HL-60 (cell line): Measurements from ENCODE around the gene LYRM1.

Experiments used
- DNase-seq, 2 experiments: peaks; one replicate each; pipeline ENCODE4 v3.0.0-alpha.2; 2010 to 2020; ENCODE audit warnings: low read depth in 1 of 2, low spot score in 1 of 2
- H3K27ac ChIP-seq: fragments of 250-450 bp; sonication (Bioruptor Pico); replicated peaks from 2 replicates; pipeline ENCODE4 v1.5.1; 2020; ENCODE audit warnings: mild to moderate bottlenecking, moderate library complexity
- H3K27me3 ChIP-seq: fragments of 250-450 bp; sonication (Bioruptor Pico); 2 replicates; pipeline ENCODE4 v1.5.1; 2021; ENCODE audit warnings: mild to moderate bottlenecking, moderate library complexity; ENCODE audit not compliant: insufficient read depth, poor library complexity, severe bottlenecking
- H3K4me3 ChIP-seq: replicated peaks from 2 replicates; pipeline ENCODE4 v1.5.1; 2011; ENCODE audit warnings: mild to moderate bottlenecking, control low read depth, low read length; ENCODE audit not compliant: insufficient read depth
- GABPA ChIP-seq: IDR thresholded peaks from 2 replicates; pipeline ENCODE4 v1.6.1; 2012; ENCODE audit warnings: low read depth
- POLR2AphosphoS5 ChIP-seq: IDR thresholded peaks from 2 replicates; pipeline ENCODE4 v1.6.1; 2012; ENCODE audit warnings: low read depth
- SPI1 ChIP-seq: IDR thresholded peaks from 2 replicates; pipeline ENCODE4 v1.6.1; 2012; ENCODE audit warnings: low read depth, mild to moderate bottlenecking, borderline replicate concordance
- TF ChIP-seq, protein P1 (sequence below): IDR thresholded peaks from 2 replicates; pipeline ENCODE4 v1.6.1; 2012; ENCODE audit warnings: low read depth; ENCODE audit not compliant: insufficient replicate concordance
- TF ChIP-seq, protein P2 (sequence below): IDR thresholded peaks from one replicate; pipeline ENCODE4 v1.5.1; 2011; ENCODE audit warnings: low read length, control low read depth, inconsistent platforms; ENCODE audit not compliant: insufficient read depth

The LYRM1 gene

DNA sequence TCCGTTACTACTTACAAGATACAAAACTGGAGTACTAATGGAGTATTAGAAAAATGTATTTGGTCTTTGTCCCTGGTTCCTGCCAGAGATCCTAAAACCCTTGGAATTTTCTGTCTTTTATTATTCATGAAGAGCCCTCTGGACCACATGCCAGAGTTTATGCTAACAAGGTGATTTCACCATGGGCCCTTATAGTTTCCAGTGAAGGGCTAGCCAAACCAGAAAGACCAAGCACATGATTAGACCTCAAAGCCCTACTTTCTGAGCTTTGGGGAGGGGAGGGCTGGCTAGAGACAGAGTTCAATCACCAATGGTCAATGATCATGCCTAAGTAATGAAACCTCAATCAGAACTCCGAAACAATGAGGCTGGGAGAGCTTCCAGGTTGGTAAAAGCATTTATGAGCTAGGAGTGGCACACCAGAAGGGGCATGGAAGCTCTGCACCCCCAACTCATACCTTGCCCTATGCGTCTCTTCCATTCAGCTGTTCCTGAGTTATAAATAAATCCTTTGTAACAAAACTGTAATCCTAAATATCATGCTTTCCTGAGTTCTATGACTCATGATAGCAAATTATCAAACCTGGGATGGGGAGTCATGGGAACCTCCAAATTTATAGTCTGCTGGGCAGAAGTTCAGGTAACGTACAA, 10.8 kb upstream of the LYRM1 start:
- Histone ChIP-seq H3K4me3 (no peak overlapping the region), H3K27ac (no peak overlapping the region), H3K27me3 (no peaks in the 10 kb centered on the region)
- TF ChIP-seq SPI1 (no peak), GABPA (no peak), POLR2AphosphoS5 (no peak)
- TF ChIP-seq, protein P1, sequence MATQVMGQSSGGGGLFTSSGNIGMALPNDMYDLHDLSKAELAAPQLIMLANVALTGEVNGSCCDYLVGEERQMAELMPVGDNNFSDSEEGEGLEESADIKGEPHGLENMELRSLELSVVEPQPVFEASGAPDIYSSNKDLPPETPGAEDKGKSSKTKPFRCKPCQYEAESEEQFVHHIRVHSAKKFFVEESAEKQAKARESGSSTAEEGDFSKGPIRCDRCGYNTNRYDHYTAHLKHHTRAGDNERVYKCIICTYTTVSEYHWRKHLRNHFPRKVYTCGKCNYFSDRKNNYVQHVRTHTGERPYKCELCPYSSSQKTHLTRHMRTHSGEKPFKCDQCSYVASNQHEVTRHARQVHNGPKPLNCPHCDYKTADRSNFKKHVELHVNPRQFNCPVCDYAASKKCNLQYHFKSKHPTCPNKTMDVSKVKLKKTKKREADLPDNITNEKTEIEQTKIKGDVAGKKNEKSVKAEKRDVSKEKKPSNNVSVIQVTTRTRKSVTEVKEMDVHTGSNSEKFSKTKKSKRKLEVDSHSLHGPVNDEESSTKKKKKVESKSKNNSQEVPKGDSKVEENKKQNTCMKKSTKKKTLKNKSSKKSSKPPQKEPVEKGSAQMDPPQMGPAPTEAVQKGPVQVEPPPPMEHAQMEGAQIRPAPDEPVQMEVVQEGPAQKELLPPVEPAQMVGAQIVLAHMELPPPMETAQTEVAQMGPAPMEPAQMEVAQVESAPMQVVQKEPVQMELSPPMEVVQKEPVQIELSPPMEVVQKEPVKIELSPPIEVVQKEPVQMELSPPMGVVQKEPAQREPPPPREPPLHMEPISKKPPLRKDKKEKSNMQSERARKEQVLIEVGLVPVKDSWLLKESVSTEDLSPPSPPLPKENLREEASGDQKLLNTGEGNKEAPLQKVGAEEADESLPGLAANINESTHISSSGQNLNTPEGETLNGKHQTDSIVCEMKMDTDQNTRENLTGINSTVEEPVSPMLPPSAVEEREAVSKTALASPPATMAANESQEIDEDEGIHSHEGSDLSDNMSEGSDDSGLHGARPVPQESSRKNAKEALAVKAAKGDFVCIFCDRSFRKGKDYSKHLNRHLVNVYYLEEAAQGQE: no peak
- TF ChIP-seq, protein P2, sequence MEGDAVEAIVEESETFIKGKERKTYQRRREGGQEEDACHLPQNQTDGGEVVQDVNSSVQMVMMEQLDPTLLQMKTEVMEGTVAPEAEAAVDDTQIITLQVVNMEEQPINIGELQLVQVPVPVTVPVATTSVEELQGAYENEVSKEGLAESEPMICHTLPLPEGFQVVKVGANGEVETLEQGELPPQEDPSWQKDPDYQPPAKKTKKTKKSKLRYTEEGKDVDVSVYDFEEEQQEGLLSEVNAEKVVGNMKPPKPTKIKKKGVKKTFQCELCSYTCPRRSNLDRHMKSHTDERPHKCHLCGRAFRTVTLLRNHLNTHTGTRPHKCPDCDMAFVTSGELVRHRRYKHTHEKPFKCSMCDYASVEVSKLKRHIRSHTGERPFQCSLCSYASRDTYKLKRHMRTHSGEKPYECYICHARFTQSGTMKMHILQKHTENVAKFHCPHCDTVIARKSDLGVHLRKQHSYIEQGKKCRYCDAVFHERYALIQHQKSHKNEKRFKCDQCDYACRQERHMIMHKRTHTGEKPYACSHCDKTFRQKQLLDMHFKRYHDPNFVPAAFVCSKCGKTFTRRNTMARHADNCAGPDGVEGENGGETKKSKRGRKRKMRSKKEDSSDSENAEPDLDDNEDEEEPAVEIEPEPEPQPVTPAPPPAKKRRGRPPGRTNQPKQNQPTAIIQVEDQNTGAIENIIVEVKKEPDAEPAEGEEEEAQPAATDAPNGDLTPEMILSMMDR: no peak
- no peak for DNase-seq

DNA sequence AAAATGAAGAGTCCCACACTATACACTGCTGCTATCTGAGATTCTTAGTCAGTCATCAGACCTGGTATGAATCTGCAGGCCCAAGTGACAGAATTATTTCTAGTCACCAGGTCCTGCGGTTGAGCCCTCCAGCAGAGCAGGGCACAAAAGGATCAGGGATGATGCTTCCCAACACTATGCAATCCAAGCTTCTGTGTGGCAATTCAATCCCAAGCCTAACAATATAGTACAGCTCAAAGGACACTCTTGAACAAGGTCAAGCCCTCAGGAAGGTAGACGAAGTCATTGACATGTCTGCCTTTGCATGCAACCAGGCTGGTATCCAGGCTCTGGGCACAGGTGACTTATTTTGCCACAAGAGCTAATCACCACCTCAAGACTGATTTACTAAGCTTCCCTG, 6.2 kb upstream of the LYRM1 start:
- Histone ChIP-seq H3K4me3 (no peak overlapping the region), H3K27me3 (no peaks in the 10 kb centered on the region), H3K27ac (no peak overlapping the region)
- no peak for DNase-seq
- TF ChIP-seq GABPA (no peak), SPI1 (no peak), POLR2AphosphoS5 (no peak)
- TF ChIP-seq, protein P1: no peak
- TF ChIP-seq, protein P2: no peak

DNA sequence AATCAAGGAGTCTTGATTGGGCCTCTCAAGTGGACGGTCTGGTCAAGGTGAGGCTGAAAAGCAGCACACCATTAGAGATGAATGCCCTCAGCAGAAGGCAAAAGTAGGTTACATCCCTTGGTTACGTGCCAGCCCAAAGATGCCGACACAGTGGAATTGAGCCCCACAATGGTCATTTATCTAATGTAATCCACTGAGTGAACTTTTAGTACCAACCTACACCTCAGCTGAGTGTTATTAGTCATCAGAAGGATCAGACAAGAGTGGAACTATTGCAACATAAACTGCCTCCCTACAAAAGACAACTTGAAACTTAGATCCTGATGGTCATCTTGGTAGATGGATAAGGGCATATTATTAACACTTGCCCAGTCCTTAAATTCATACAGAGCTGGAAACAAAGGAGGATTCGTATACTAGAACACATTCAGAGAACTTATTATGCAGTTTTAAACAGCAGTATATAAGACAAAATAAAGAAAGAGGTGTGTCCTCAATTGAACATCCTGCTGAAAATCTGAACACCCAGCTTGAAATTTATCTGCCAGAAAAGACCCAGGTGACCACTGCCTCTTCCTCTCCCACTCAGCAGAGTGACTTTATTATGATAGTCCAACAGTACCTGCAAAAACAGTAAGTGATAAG, 3.2 kb upstream of the LYRM1 start:
- Histone ChIP-seq H3K27ac (no peak overlapping the region), H3K4me3 (no peak overlapping the region), H3K27me3 (no peaks in the 10 kb centered on the region)
- TF ChIP-seq, protein P1: no peak
- TF ChIP-seq POLR2AphosphoS5: no peak
- no peak for TF ChIP-seq GABPA
- TF ChIP-seq, protein P2: no peak
- TF ChIP-seq SPI1: no peak
- no peak for DNase-seq
